ENCODE measurements around the gene PGS1.

GRCh38 chr17:78435330-78436005, 57.0 kb downstream of the PGS1 start:
- TF ChIP-seq, protein P1, sequence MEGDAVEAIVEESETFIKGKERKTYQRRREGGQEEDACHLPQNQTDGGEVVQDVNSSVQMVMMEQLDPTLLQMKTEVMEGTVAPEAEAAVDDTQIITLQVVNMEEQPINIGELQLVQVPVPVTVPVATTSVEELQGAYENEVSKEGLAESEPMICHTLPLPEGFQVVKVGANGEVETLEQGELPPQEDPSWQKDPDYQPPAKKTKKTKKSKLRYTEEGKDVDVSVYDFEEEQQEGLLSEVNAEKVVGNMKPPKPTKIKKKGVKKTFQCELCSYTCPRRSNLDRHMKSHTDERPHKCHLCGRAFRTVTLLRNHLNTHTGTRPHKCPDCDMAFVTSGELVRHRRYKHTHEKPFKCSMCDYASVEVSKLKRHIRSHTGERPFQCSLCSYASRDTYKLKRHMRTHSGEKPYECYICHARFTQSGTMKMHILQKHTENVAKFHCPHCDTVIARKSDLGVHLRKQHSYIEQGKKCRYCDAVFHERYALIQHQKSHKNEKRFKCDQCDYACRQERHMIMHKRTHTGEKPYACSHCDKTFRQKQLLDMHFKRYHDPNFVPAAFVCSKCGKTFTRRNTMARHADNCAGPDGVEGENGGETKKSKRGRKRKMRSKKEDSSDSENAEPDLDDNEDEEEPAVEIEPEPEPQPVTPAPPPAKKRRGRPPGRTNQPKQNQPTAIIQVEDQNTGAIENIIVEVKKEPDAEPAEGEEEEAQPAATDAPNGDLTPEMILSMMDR (IDR thresholded peaks at IDR 0.05) = no peak
- TF ChIP-seq POLR2A (IDR thresholded peaks at IDR 0.05) = no peak

All from prostate gland (tissue), 2 donors.